ENCODE results near the gene ZNF747.
A peak's percentile ranks its signal among the peaks of the same experiment; 100 is the strongest.

GRCh38 chr16:30555315-30556124, 20.9 kb upstream of the ZNF747 start:
- TF ChIP-seq, protein P1, sequence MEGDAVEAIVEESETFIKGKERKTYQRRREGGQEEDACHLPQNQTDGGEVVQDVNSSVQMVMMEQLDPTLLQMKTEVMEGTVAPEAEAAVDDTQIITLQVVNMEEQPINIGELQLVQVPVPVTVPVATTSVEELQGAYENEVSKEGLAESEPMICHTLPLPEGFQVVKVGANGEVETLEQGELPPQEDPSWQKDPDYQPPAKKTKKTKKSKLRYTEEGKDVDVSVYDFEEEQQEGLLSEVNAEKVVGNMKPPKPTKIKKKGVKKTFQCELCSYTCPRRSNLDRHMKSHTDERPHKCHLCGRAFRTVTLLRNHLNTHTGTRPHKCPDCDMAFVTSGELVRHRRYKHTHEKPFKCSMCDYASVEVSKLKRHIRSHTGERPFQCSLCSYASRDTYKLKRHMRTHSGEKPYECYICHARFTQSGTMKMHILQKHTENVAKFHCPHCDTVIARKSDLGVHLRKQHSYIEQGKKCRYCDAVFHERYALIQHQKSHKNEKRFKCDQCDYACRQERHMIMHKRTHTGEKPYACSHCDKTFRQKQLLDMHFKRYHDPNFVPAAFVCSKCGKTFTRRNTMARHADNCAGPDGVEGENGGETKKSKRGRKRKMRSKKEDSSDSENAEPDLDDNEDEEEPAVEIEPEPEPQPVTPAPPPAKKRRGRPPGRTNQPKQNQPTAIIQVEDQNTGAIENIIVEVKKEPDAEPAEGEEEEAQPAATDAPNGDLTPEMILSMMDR (IDR thresholded peaks at IDR 0.05): peak in 1 of 6 experiments; percentile 2
- no peak for TF ChIP-seq POLR2A (IDR thresholded peaks at IDR 0.05)
